ENCODE results near the gene CLPSL2. TPM values are rescaled to one million over a fixed set of nuclear protein-coding genes. Genes with fewer than 3 reads are reported as not detected.

Gene CLPSL2
- total RNA-seq, 1 donor from 2014 or later: not detected

DNA sequence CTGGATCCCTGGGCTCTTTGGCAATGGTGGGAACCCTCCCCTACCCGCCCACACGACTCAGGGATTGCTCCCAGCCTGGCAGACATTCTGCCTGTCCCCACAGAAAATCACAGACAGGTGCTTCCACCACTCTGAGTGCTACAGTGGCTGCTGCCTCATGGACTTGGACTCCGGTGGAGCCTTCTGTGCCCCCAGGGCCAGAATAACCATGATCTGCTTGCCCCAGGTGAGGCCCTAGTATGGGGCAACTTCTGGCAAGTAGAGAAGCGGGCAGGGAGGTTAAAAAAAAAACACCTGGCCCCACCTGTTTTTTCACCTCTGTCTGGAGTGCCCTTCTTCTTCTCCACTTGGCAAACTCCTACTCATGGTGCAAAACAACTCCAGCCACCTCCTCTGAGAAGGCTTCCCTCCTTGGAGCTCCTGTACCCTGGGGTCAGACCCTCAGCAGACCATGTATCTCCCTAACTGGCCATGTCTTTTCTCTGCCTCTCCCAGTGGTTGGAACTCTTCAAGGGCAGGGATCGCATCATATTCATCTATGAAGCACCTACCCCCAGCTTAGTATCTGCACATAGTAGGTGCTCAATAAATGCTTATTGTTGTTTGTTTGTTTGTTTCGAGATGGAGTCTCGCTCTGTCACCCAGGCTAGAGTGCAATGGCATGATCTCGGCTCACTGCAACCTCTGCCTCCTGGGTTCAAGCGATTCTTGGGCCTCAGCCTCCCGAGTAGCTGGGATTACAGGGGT lies 1.1 kb downstream of the CLPSL2 start:
- Histone ChIP-seq H3K27ac (ENCODE audit: low read depth, low read length) (no peak overlapping the region), H3K9ac (ENCODE audit: low read length) (no peak overlapping the region), H3K4me2 (ENCODE audit: low read length) (no peak overlapping the region), H3K36me3 (ENCODE audit: insufficient read depth, low read length) (no peaks in the 10 kb centered on the region), H3K4me1 (ENCODE audit: insufficient read depth, low read length) (no peaks in the 10 kb centered on the region), H2AFZ (ENCODE audit: low read depth, low read length) (no peak overlapping the region), H3K9me3 (ENCODE audit: insufficient read depth, low read depth, low read length) (no peaks in the 10 kb centered on the region), H4K20me1 (ENCODE audit: insufficient read depth, low read length) (no peaks in the 10 kb centered on the region), H3K79me2 (ENCODE audit: insufficient read depth, low read length) (no peaks in the 10 kb centered on the region), H3K27me3 (ENCODE audit: insufficient read depth, low read length) (peaks cover 8% of the 10 kb centered on the region), H3K4me3 (ENCODE audit: insufficient read depth, low read depth, low read length) (no peak overlapping the region)
- no peak overlapping the region for H3K27ac Mint-ChIP-seq (ENCODE audit: unreplicated experiment)
- FAIRE-seq: no peak
- DNase-seq (ENCODE audit: low read depth): no peak
- H3K9me3 Mint-ChIP-seq (ENCODE audit: unreplicated experiment): peaks cover 2% of the 10 kb centered on the region
- H3K4me3 Mint-ChIP-seq (ENCODE audit: unreplicated experiment): peak overlapping the region; percentile 75
- no peaks in the 10 kb centered on the region for H3K36me3 Mint-ChIP-seq (ENCODE audit: low read depth, unreplicated experiment)
- H3K4me1 Mint-ChIP-seq (ENCODE audit: low read depth, unreplicated experiment): no peaks in the 10 kb centered on the region
- TF ChIP-seq, protein P1, sequence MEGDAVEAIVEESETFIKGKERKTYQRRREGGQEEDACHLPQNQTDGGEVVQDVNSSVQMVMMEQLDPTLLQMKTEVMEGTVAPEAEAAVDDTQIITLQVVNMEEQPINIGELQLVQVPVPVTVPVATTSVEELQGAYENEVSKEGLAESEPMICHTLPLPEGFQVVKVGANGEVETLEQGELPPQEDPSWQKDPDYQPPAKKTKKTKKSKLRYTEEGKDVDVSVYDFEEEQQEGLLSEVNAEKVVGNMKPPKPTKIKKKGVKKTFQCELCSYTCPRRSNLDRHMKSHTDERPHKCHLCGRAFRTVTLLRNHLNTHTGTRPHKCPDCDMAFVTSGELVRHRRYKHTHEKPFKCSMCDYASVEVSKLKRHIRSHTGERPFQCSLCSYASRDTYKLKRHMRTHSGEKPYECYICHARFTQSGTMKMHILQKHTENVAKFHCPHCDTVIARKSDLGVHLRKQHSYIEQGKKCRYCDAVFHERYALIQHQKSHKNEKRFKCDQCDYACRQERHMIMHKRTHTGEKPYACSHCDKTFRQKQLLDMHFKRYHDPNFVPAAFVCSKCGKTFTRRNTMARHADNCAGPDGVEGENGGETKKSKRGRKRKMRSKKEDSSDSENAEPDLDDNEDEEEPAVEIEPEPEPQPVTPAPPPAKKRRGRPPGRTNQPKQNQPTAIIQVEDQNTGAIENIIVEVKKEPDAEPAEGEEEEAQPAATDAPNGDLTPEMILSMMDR (IDR thresholded peaks at IDR 0.05; ENCODE audit: insufficient read depth, low read depth, low read length): no peak
- TF ChIP-seq EZH2 (IDR thresholded peaks at IDR 0.05; ENCODE audit: insufficient read depth, low read length): no peak
- H3K27me3 Mint-ChIP-seq (ENCODE audit: low read depth, unreplicated experiment): peaks cover 51% of the 10 kb centered on the region

DNA sequence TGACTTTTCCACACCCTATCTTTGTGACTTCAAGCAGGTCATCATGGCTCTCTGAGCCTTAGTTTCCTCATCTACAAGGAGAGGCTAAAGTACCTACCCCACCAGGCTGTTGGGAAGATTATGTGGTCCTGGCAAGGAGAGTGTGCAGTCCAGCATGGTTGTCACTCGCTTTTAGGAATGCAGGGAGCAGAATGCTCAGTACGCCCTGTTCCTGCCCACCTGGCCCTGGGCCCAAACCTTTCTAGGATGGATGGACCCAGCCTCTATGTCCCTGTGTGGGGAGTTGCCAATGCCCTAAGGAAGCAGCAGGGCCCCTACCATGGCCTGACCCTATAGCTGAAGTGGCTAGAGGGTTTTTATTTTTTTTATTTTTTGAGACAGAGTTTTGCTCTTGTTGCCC lies 2.0 kb downstream of the CLPSL2 start:
- FAIRE-seq (no peak), DNase-seq (ENCODE audit: low read depth) (no peak)
- peaks cover 51% of the 10 kb centered on the region for H3K27me3 Mint-ChIP-seq (ENCODE audit: low read depth, unreplicated experiment)
- no peaks in the 10 kb centered on the region for H3K4me1 Mint-ChIP-seq (ENCODE audit: low read depth, unreplicated experiment)
- H3K4me3 Mint-ChIP-seq (ENCODE audit: unreplicated experiment): no peak overlapping the region
- H2AFZ ChIP-seq (ENCODE audit: low read depth, low read length): no peak overlapping the region
- H3K36me3 Mint-ChIP-seq (ENCODE audit: low read depth, unreplicated experiment): no peaks in the 10 kb centered on the region
- H3K27ac ChIP-seq (ENCODE audit: low read depth, low read length): no peak overlapping the region
- no peak overlapping the region for H3K4me2 ChIP-seq (ENCODE audit: low read length)
- no peaks in the 10 kb centered on the region for H4K20me1 ChIP-seq (ENCODE audit: insufficient read depth, low read length)
- H3K79me2 ChIP-seq (ENCODE audit: insufficient read depth, low read length): no peaks in the 10 kb centered on the region
- H3K9ac ChIP-seq (ENCODE audit: low read length): no peak overlapping the region
- H3K4me3 ChIP-seq (ENCODE audit: insufficient read depth, low read depth, low read length): no peak overlapping the region
- no peaks in the 10 kb centered on the region for H3K9me3 ChIP-seq (ENCODE audit: insufficient read depth, low read depth, low read length)
- peaks cover 2% of the 10 kb centered on the region for H3K9me3 Mint-ChIP-seq (ENCODE audit: unreplicated experiment)
- no peak for TF ChIP-seq EZH2 (IDR thresholded peaks at IDR 0.05; ENCODE audit: insufficient read depth, low read length)
- TF ChIP-seq, protein P1 (IDR thresholded peaks at IDR 0.05; ENCODE audit: insufficient read depth, low read depth, low read length): no peak
- H3K27ac Mint-ChIP-seq (ENCODE audit: unreplicated experiment): no peak overlapping the region
- H3K4me1 ChIP-seq (ENCODE audit: insufficient read depth, low read length): no peaks in the 10 kb centered on the region
- no peaks in the 10 kb centered on the region for H3K36me3 ChIP-seq (ENCODE audit: insufficient read depth, low read length)
- H3K27me3 ChIP-seq (ENCODE audit: insufficient read depth, low read length): peaks cover 8% of the 10 kb centered on the region

DNA sequence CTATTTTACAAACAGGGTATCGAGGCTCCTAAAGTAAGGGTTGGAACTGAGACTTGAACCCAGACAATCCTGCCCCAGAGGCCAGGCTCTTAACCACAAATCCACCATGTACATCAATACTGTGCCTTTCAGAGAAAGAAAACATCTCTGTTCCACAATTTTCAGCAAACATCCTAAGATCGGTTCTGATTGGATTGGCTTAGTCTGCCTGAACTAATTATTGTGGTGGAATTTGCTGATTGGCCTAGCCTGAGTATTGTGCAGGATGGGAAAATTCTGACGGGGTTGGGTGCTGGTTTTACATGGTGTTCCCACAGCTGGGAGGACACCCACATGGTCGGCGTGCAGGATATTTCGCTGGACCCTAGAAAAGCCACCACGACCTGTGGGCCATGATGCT lies 4.3 kb downstream of the CLPSL2 start, which contains the start of gene CLPSL1:
TSS of gene CLPSL1 (plus strand) at position 301 of the 400 bp plus-strand sequence. CDS start at position 393, 92 bp downstream.
- Mint-ChIP-seq H3K36me3 (ENCODE audit: low read depth, unreplicated experiment) (no peaks in the 10 kb centered on the region), H3K27me3 (ENCODE audit: low read depth, unreplicated experiment) (peaks cover 50% of the 10 kb centered on the region), H3K4me1 (ENCODE audit: low read depth, unreplicated experiment) (no peaks in the 10 kb centered on the region), H3K27ac (ENCODE audit: unreplicated experiment) (no peak within 1 kb of the TSS), H3K4me3 (ENCODE audit: unreplicated experiment) (no peak within 1 kb of the TSS), H3K9me3 (ENCODE audit: unreplicated experiment) (peaks cover 2% of the 10 kb centered on the region)
- Histone ChIP-seq H3K36me3 (ENCODE audit: insufficient read depth, low read length) (no peaks in the 10 kb centered on the region), H3K27ac (ENCODE audit: low read depth, low read length) (no peak within 1 kb of the TSS), H3K79me2 (ENCODE audit: insufficient read depth, low read length) (no peaks in the 10 kb centered on the region), H3K9me3 (ENCODE audit: insufficient read depth, low read depth, low read length) (no peaks in the 10 kb centered on the region), H3K4me1 (ENCODE audit: insufficient read depth, low read length) (no peaks in the 10 kb centered on the region), H2AFZ (ENCODE audit: low read depth, low read length) (no peak within 1 kb of the TSS), H3K4me2 (ENCODE audit: low read length) (no peak within 1 kb of the TSS), H3K9ac (ENCODE audit: low read length) (no peak within 1 kb of the TSS), H4K20me1 (ENCODE audit: insufficient read depth, low read length) (no peaks in the 10 kb centered on the region), H3K27me3 (ENCODE audit: insufficient read depth, low read length) (peaks cover 11% of the 10 kb centered on the region), H3K4me3 (ENCODE audit: insufficient read depth, low read depth, low read length) (no peak within 1 kb of the TSS)
- FAIRE-seq (no peak), DNase-seq (ENCODE audit: low read depth) (no peak)
- TF ChIP-seq, protein P1 (IDR thresholded peaks at IDR 0.05; ENCODE audit: insufficient read depth, low read depth, low read length): no peak
- TF ChIP-seq EZH2 (IDR thresholded peaks at IDR 0.05; ENCODE audit: insufficient read depth, low read length): no peak

Data from astrocyte (in vitro differentiated cells and primary cell).